Stimulated activated naive CD8-positive, alpha-beta T cell treated with anti-CD3 and anti-CD28 coated beads, Interleukin-15, Interleukin-2, amounts not matched to agents 100 U/mL and 50 U/mL, for 24 hours (primary cell): ENCODE data around the gene PBX3.

Source experiments
- ATAC-seq: fragments of 150-1000 bp; cut with Tn5 transposase; one replicate; pipeline ENCODE4 v1.10.0; 2021
- DNase-seq: peaks from one replicate; pipeline ENCODE4 v3.0.0; 2021

The PBX3 gene

GRCh38 chr9:125997196-125997823 is 250.1 kb downstream of the PBX3 start:
- ATAC-seq (no peak), DNase-seq (no peak)

GRCh38 chr9:125998837-125999503 is 251.8 kb downstream of the PBX3 start:
- DNase-seq (no peak), ATAC-seq (no peak)

- ATAC-seq: no peak
- no peak for DNase-seq
Measured at GRCh38 chr9:125999504-125999881, 252.3 kb downstream of the PBX3 start.

- ATAC-seq (no peak), DNase-seq (no peak)
Measured at GRCh38 chr9:126000256-126000655, 253.1 kb downstream of the PBX3 start.

- ATAC-seq (no peak), DNase-seq (no peak)
Measured at GRCh38 chr9:126000731-126001580, 253.8 kb downstream of the PBX3 start.

- ATAC-seq: no peak
- no peak for DNase-seq
Measured at GRCh38 chr9:126001581-126002225, 254.5 kb downstream of the PBX3 start.

- DNase-seq: no peak
- ATAC-seq: no peak
Measured at GRCh38 chr9:126002476-126003350, 255.5 kb downstream of the PBX3 start.

- DNase-seq: no peak
- no peak for ATAC-seq
Measured at GRCh38 chr9:126009047-126009446, 261.9 kb downstream of the PBX3 start.

- no peak for DNase-seq
- no peak for ATAC-seq
Measured at GRCh38 chr9:126014726-126015125, 267.6 kb downstream of the PBX3 start.

GRCh38 chr9:126015424-126015823 is 268.3 kb downstream of the PBX3 start:
- no peak for ATAC-seq
- no peak for DNase-seq

GRCh38 chr9:126016579-126017290 is 269.6 kb downstream of the PBX3 start:
- DNase-seq (no peak), ATAC-seq (no peak)
